ENCODE measurements around the gene BACH2.

The BACH2 gene

DNA sequence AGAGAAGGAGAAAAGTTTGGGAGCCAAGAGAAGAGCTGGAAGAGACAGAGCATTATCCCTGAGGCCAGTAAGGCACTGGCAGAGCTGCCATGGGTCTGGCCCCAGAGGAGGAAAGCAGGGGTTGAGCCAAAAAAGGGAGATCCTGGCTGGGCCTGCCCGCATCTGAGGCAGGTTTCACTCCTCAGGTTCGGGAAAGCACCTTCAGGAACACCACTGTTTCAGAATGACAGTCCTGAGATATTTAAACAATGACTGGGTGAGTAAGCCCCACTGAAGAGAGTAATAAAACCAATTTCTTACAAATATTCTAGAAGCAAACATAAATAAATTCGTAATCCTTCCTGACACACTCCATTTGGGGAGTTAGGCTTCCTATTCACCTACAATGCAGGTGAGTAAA is 152.2 kb downstream of the BACH2 start:
- no peaks in the 10 kb centered on the region for H3K36me3 ChIP-seq (ENCODE audit: control insufficient read depth in 1 of 2, insufficient read depth in 2 of 2, low read depth in 1 of 2, low read length in 2 of 2)
- H3K18ac ChIP-seq (ENCODE audit: low read depth in 1 of 2, low read length in 2 of 2): no peak overlapping the region
- H3K9ac ChIP-seq (ENCODE audit: low read length): no peak overlapping the region
- no peak overlapping the region for H2BK5ac ChIP-seq (ENCODE audit: low read depth, low read length, poor library complexity, severe bottlenecking)
- no peak for DNase-seq
- WGBS: 78% methylated on average over 3 of the region's 3 CpGs
- H3K27me3 ChIP-seq (ENCODE audit: control insufficient read depth in 1 of 2, insufficient read depth in 1 of 2, low read length in 2 of 2): peaks cover 0 to 15% of the 10 kb centered on the region in 2 experiments
- no peak overlapping the region for H3K4me3 ChIP-seq (ENCODE audit: insufficient read depth in 1 of 2, low read depth in 1 of 2, low read length in 2 of 2)
- no peak overlapping the region for H2BK15ac ChIP-seq (ENCODE audit: low read depth, poor library complexity, severe bottlenecking)
- no peaks in the 10 kb centered on the region for H3K9me3 ChIP-seq (ENCODE audit: control insufficient read depth, low read length)
- H4K91ac ChIP-seq (ENCODE audit: low read length): no peak overlapping the region
- no peak overlapping the region for H2AK5ac ChIP-seq (ENCODE audit: low read length, severe bottlenecking)
- no peaks in the 10 kb centered on the region for H3K79me1 ChIP-seq (replicated peaks; ENCODE audit: low read length, poor library complexity, severe bottlenecking)
- H2BK12ac ChIP-seq (ENCODE audit: low read length in 2 of 2): no peak overlapping the region
- H3K14ac ChIP-seq (ENCODE audit: low read length in 2 of 2): peak overlapping the region in 1 of 2 experiments; percentile 95
- no peak overlapping the region for H2AFZ ChIP-seq (ENCODE audit: low read depth, low read length)
- H4K8ac ChIP-seq (ENCODE audit: low read length): no peak overlapping the region
- H3K23ac ChIP-seq (ENCODE audit: low read length in 2 of 2): no peak overlapping the region
- H3K4ac ChIP-seq (ENCODE audit: low read depth in 1 of 2, low read length in 2 of 2): peak overlapping the region in 1 of 2 experiments; percentile 15
- no peak overlapping the region for H3K27ac ChIP-seq (ENCODE audit: low read length, poor library complexity, severe bottlenecking)
- H3K4me1 ChIP-seq (ENCODE audit: control insufficient read depth, insufficient read depth, low read depth, low read length): no peaks in the 10 kb centered on the region
- H2BK120ac ChIP-seq (ENCODE audit: low read depth, low read length): no peak overlapping the region
- no peak overlapping the region for H3K4me2 ChIP-seq (ENCODE audit: low read length, poor library complexity, severe bottlenecking)

DNA sequence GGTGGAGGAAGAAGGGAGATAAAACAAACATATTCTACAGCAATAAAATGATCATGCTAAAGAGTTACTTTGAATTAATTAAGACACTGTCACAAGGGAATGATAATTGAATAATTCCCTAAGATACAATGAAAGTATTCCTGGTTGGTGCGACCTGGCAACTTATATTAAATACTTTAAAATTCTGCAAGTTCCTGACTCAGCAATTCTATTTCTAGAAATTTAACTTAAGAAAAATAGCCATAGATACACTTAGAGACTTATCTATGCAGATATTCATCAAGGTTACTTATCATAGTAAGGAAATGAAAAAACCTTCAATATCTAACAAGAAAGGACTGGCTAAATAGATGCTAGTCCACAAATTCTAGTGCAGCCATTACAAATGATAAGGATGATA is 156.0 kb downstream of the BACH2 start:
- H3K9ac ChIP-seq (ENCODE audit: low read length): no peak overlapping the region
- H3K9me3 ChIP-seq (ENCODE audit: control insufficient read depth, low read length): no peaks in the 10 kb centered on the region
- no peak overlapping the region for H3K27ac ChIP-seq (ENCODE audit: low read length, poor library complexity, severe bottlenecking)
- DNase-seq: no peak
- H3K4me1 ChIP-seq (ENCODE audit: control insufficient read depth, insufficient read depth, low read depth, low read length): peaks cover 1% of the 10 kb centered on the region
- H2BK12ac ChIP-seq (ENCODE audit: low read length in 2 of 2): no peak overlapping the region
- no peak overlapping the region for H3K4me3 ChIP-seq (ENCODE audit: insufficient read depth in 1 of 2, low read depth in 1 of 2, low read length in 2 of 2)
- no peaks in the 10 kb centered on the region for H3K36me3 ChIP-seq (ENCODE audit: control insufficient read depth in 1 of 2, insufficient read depth in 2 of 2, low read depth in 1 of 2, low read length in 2 of 2)
- no peak overlapping the region for H3K23ac ChIP-seq (ENCODE audit: low read length in 2 of 2)
- no peak overlapping the region for H4K8ac ChIP-seq (ENCODE audit: low read length)
- WGBS: no CpG with 5 or more reads among the region's 1 CpG
- no peaks in the 10 kb centered on the region for H3K79me1 ChIP-seq (replicated peaks; ENCODE audit: low read length, poor library complexity, severe bottlenecking)
- H3K14ac ChIP-seq (ENCODE audit: low read length in 2 of 2): no peak overlapping the region
- no peak overlapping the region for H2BK5ac ChIP-seq (ENCODE audit: low read depth, low read length, poor library complexity, severe bottlenecking)
- no peak overlapping the region for H2BK120ac ChIP-seq (ENCODE audit: low read depth, low read length)
- H3K4ac ChIP-seq (ENCODE audit: low read depth in 1 of 2, low read length in 2 of 2): no peak overlapping the region
- H2AFZ ChIP-seq (ENCODE audit: low read depth, low read length): no peak overlapping the region
- H4K91ac ChIP-seq (ENCODE audit: low read length): no peak overlapping the region
- H2BK15ac ChIP-seq (ENCODE audit: low read depth, poor library complexity, severe bottlenecking): no peak overlapping the region
- H3K27me3 ChIP-seq (ENCODE audit: control insufficient read depth in 1 of 2, insufficient read depth in 1 of 2, low read length in 2 of 2): peaks cover 0 to 5% of the 10 kb centered on the region in 2 experiments
- no peak overlapping the region for H2AK5ac ChIP-seq (ENCODE audit: low read length, severe bottlenecking)
- H3K18ac ChIP-seq (ENCODE audit: low read depth in 1 of 2, low read length in 2 of 2): no peak overlapping the region
- no peak overlapping the region for H3K4me2 ChIP-seq (ENCODE audit: low read length, poor library complexity, severe bottlenecking)

DNA sequence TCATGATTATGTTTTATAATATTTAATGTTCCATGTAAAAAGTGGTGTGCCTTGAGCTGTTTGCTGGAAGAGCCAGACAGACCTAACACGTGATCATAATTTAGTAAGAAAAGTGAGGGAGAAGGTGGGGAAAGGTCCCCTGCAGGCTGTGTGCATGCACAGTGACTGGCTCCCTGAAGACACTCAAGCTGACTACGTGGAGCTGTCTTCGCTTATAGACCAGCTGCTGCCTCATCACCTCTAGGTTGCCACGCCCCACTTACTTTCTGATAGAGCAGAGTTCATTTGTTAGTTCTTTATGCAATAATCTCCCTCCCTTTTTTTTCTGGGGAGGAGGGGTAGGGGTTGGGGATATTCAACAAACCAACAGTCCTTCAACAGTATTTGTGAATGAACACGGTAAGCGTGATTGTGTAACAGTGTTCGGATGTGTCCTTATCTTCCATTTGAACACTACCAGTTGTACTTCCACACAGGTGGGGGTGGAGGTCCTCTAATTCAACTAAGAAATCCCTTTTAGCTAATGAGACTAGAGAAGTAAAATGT is 157.3 kb downstream of the BACH2 start:
- Histone ChIP-seq H2BK15ac (ENCODE audit: low read depth, poor library complexity, severe bottlenecking) (no peak overlapping the region), H3K4me2 (ENCODE audit: low read length, poor library complexity, severe bottlenecking) (no peak overlapping the region), H3K4ac (ENCODE audit: low read depth in 1 of 2, low read length in 2 of 2) (no peak overlapping the region), H3K9me3 (ENCODE audit: control insufficient read depth, low read length) (no peaks in the 10 kb centered on the region), H2BK12ac (ENCODE audit: low read length in 2 of 2) (peak overlapping the region in 1 of 2 experiments; percentile 83), H3K36me3 (ENCODE audit: control insufficient read depth in 1 of 2, insufficient read depth in 2 of 2, low read depth in 1 of 2, low read length in 2 of 2) (no peaks in the 10 kb centered on the region), H3K27me3 (ENCODE audit: control insufficient read depth in 1 of 2, insufficient read depth in 1 of 2, low read length in 2 of 2) (peaks cover 0 to 11% of the 10 kb centered on the region in 2 experiments), H2BK120ac (ENCODE audit: low read depth, low read length) (no peak overlapping the region), H4K8ac (ENCODE audit: low read length) (no peak overlapping the region), H3K4me3 (ENCODE audit: insufficient read depth in 1 of 2, low read depth in 1 of 2, low read length in 2 of 2) (no peak overlapping the region), H3K4me1 (ENCODE audit: control insufficient read depth, insufficient read depth, low read depth, low read length) (peaks cover 1% of the 10 kb centered on the region), H3K9ac (ENCODE audit: low read length) (no peak overlapping the region), H2BK5ac (ENCODE audit: low read depth, low read length, poor library complexity, severe bottlenecking) (no peak overlapping the region), H2AK5ac (ENCODE audit: low read length, severe bottlenecking) (no peak overlapping the region), H3K79me1 (replicated peaks; ENCODE audit: low read length, poor library complexity, severe bottlenecking) (no peaks in the 10 kb centered on the region), H4K91ac (ENCODE audit: low read length) (no peak overlapping the region), H3K27ac (ENCODE audit: low read length, poor library complexity, severe bottlenecking) (no peak overlapping the region), H2AFZ (ENCODE audit: low read depth, low read length) (no peak overlapping the region), H3K18ac (ENCODE audit: low read depth in 1 of 2, low read length in 2 of 2) (peak overlapping the region in 1 of 2 experiments; percentile 64), H3K14ac (ENCODE audit: low read length in 2 of 2) (no peak overlapping the region), H3K23ac (ENCODE audit: low read length in 2 of 2) (no peak overlapping the region)
- 78% methylated on average over 3 of the region's 7 CpGs for WGBS
- no peak for DNase-seq

DNA sequence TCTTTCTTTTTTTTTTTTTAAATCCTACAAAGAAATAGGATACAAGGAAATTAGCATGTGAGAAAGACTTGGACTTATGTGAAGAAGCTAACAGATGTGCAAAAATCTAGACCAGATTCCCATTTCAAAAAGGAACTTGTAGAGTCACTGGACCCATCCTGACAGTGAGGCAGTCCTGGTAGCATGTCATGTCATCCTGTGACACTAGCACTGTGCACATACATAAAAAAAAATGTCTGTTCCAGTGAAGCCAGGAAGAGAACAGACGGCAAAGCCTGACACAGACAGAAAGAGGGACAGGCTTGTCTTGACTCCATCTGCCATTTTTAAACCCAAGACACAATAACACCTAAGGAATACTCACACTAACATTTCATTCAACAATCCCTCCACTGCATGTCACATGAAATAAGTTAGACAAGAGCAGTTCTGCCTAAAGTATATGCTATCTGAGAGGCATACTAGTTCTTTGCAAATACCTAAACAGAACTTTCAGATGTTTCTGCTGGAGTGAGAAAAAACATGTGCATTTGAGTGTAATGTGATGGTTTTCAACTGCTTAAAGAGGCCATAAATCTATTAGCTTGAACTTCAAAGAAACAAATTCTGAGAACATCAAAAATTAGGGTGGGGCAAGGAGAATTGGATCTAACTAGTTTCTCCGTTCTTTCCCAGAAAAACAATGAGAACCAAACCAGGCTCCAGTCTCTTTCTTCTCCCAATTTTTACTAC is 159.6 kb downstream of the BACH2 start:
- H3K23ac ChIP-seq (ENCODE audit: low read length in 2 of 2): no peak overlapping the region
- peak; percentile 20 for DNase-seq
- H2AK5ac ChIP-seq (ENCODE audit: low read length, severe bottlenecking): no peak overlapping the region
- peaks cover 1% of the 10 kb centered on the region for H3K4me1 ChIP-seq (ENCODE audit: control insufficient read depth, insufficient read depth, low read depth, low read length)
- no peaks in the 10 kb centered on the region for H3K36me3 ChIP-seq (ENCODE audit: control insufficient read depth in 1 of 2, insufficient read depth in 2 of 2, low read depth in 1 of 2, low read length in 2 of 2)
- H2AFZ ChIP-seq (ENCODE audit: low read depth, low read length): no peak overlapping the region
- WGBS: 54% methylated on average over 2 of the region's 2 CpGs
- H3K79me1 ChIP-seq (replicated peaks; ENCODE audit: low read length, poor library complexity, severe bottlenecking): no peaks in the 10 kb centered on the region
- H3K14ac ChIP-seq (ENCODE audit: low read length in 2 of 2): no peak overlapping the region
- H3K9me3 ChIP-seq (ENCODE audit: control insufficient read depth, low read length): no peaks in the 10 kb centered on the region
- peak overlapping the region; percentile 82 for H3K9ac ChIP-seq (ENCODE audit: low read length)
- H3K27me3 ChIP-seq (ENCODE audit: control insufficient read depth in 1 of 2, insufficient read depth in 1 of 2, low read length in 2 of 2): peaks cover 0 to 15% of the 10 kb centered on the region in 2 experiments
- no peak overlapping the region for H3K27ac ChIP-seq (ENCODE audit: low read length, poor library complexity, severe bottlenecking)
- H2BK120ac ChIP-seq (ENCODE audit: low read depth, low read length): no peak overlapping the region
- H2BK15ac ChIP-seq (ENCODE audit: low read depth, poor library complexity, severe bottlenecking): no peak overlapping the region
- no peak overlapping the region for H4K91ac ChIP-seq (ENCODE audit: low read length)
- H3K4ac ChIP-seq (ENCODE audit: low read depth in 1 of 2, low read length in 2 of 2): peak overlapping the region in 1 of 2 experiments; percentile 26
- H2BK5ac ChIP-seq (ENCODE audit: low read depth, low read length, poor library complexity, severe bottlenecking): no peak overlapping the region
- no peak overlapping the region for H3K4me2 ChIP-seq (ENCODE audit: low read length, poor library complexity, severe bottlenecking)
- peak overlapping the region in 1 of 2 experiments; percentile 34 for H3K18ac ChIP-seq (ENCODE audit: low read depth in 1 of 2, low read length in 2 of 2)
- H3K4me3 ChIP-seq (ENCODE audit: insufficient read depth in 1 of 2, low read depth in 1 of 2, low read length in 2 of 2): no peak overlapping the region
- H2BK12ac ChIP-seq (ENCODE audit: low read length in 2 of 2): no peak overlapping the region
- H4K8ac ChIP-seq (ENCODE audit: low read length): no peak overlapping the region
